HT-29 (cell line): Measurements from ENCODE around the gene PIPOX. TPM values are rescaled to one million over a fixed set of nuclear protein-coding genes. Genes with fewer than 3 reads are reported as not detected.
"Not testable (repeated sequence)": the region's sequence is repeated elsewhere in the genome, so short reads cannot be mapped to it uniquely, and the experiment has no call there.

Experiments used
- DNase-seq: peaks from one replicate; pipeline ENCODE4 v3.0.0-alpha.2; 2015; ENCODE audit warnings: low spot score
- total RNA-seq: library from RNA; depleted of rRNA; stranded (reverse); fragments of >200 nt; shearing (Covaris generic); gene quantifications from 2 replicates; pipeline ENCODE4 v1.2.3, GENCODE V29; 2014

Gene PIPOX
- total RNA-seq, 1 experiment from 2014 or later: 2.2 TPM

GRCh38 chr17:29076087-29076486, 33.1 kb downstream of the PIPOX start:
- no peak for DNase-seq

DNA sequence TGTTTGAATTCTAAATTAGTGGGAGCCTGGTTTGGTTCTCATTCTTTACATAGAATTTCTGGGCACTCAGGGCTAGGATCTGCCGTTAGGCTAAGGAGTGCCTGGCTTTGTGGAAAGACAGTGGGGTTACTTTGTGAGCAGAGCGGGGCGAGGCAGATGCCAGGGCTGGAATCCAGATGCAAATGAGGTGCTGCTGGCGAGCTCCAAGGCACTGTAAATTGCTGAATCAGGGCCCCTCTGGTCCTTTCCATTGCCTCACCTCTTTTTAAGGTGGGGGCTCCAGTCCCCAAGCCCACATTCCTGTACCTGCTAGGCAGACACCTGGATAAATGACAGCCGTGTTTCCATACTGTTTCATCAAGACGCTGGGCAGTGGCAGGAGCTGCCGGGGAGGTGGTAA, 33.8 kb downstream of the PIPOX start:
- no peak for DNase-seq

- DNase-seq: no peak
Measured at GRCh38 chr17:29077320-29077719, 34.4 kb downstream of the PIPOX start.

DNA sequence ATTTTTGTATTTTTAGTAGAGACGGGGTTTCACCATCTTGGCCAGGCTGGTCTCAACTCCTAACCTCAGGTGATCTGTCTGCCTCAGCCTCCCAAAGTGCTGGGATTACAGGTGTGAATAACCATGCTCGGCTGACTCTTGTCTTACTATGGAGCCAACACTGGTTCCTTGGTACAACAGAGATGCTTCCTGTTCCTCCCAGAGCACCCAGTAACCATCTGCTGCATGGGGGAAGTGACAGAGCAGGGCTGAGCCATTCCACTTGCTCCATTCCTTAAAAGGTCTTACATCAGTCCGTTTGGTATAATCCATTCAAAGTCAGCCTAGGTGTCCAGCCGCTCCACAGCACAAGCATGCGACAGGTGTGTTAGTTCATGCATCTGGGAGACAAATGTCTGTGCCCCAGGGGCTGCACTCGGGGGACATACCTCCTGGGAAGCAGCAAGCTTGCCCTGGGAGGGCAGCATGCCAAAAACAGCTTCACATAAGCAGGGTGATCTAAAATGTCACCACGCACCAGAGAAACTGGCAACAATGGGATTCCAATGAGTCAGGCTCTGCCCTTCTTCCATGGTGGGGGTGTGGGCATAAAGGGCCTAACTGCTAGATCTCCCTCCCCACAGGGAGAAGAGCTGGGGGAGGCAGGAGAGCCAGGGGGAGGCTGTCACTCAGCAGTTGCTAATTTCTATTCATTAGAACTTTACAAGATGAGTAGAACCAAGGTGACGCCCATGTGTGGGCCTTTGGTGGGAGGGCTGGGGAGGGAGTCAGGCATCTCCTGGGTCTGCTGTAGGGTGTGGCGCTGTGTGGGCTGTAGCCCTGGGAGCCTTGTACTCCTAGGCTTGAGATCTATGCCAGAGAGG, 35.5 kb downstream of the PIPOX start:
- no peak for DNase-seq

- DNase-seq: no peak
Measured at GRCh38 chr17:29079433-29079832, 36.5 kb downstream of the PIPOX start.

- DNase-seq: no peak
Measured at GRCh38 chr17:29079887-29080286, 36.9 kb downstream of the PIPOX start.

- DNase-seq: no peak
Measured at GRCh38 chr17:29080323-29080722, 37.4 kb downstream of the PIPOX start.

DNA sequence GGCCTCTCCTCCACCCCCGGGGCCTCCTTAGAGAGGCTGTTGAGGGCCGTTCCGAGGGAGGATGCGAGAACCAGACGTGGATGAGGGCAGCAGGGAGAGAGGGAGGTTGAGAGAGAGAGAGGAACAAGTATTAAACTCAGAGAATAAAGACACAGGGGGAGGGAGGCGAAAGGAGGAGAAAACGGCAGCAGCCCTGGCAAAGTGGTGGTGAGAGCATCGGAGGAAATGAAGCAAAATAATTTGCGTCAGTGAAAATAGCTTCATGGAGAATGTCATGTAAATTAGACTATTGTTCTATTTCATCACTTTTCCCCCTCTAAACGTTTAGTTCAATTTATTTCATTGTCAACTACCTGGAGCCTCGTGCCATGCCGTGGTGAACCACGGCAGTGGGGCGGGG, 38.0 kb downstream of the PIPOX start:
- DNase-seq: no peak

DNA sequence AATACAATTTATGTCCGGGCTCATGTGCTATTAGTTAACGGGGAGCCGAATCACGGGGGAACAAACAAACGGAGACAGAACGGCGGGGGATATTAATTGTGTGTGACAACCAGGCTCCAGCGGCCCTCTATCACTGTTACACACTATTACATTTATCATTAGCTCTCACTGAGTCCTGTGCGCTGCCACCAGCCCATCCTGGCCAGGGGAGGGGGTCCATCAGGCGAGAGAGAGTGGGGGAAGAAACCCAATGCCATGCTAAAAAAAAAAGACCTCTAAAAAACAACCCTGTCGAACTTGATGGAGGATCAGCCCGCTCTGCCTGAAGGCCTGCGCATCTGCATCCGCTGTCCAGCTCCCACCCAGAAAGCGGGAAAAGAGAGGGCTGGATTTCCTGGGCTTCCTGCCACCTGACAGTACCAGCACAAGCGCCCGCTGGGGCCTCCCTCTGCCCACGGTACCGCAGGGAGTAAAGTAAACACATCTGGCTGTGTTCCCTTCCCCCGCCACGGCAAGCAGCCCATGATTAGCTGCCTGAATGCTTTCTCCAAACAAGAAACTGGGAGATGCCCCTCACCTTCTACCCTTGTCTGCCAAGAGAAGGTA, 41.7 kb downstream of the PIPOX start:
- DNase-seq: no peak

GRCh38 chr17:29085223-29085622, 42.3 kb downstream of the PIPOX start:
- no peak for DNase-seq

DNA sequence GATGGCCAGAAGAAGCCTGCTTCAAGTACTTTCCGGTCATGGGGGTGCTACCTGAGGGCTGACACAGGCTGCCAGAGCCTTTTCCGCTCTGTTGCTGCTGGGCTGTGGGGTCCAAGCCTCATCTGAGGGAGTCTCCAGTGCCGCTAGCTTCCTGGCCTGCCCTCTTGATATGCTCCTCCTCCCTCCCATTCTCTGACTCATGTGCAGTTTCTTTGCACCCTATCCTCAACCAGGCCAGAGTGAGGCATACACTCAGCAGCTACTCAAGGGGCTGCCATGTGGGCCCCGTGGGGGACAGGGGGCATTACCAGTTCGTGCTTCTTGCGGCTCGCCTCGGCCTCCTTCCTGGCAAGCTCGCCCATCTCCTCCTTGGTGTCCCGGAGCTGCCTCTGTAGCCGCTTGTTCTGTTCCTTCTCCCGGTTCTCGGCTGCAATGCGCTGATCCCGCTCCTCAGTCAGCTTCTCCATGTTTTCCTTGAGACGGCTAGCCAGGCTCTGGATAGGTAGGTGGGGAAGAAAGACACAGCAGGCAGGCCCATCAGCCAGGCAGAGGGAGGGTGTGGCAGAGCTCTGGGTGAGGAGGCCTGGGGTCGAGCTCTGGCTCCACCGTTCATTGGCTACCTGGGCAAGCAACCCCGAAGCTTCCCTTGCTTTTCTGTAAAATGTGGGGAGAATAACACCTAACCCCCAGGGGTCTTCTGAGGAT, 43.8 kb downstream of the PIPOX start:
- no peak for DNase-seq

- DNase-seq: not testable (repeated sequence)
Measured at GRCh38 chr17:29088782-29089181, 45.8 kb downstream of the PIPOX start.

DNA sequence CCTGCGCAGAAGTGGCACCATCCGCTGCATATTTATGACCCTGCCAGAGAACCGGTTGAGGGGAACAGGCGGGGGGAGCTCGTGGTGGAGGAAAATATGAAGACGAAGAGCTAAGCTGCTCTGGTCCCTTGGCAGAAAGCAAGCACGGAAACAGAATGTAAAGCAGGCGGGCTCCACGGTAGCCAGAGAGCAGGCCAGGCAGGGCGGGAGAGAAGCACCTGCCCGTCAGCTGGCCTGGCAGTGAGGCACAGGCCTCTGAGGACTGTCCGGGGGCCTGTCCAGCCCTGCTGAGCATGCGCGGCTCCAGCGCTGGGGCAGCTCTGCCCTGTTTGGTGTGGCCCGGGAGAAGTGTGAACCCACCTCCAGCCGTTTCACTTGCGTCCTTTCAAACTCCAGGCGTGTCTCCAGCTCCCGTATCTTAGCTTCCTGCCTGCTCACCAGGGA, 46.7 kb downstream of the PIPOX start:
- DNase-seq: no peak

DNA sequence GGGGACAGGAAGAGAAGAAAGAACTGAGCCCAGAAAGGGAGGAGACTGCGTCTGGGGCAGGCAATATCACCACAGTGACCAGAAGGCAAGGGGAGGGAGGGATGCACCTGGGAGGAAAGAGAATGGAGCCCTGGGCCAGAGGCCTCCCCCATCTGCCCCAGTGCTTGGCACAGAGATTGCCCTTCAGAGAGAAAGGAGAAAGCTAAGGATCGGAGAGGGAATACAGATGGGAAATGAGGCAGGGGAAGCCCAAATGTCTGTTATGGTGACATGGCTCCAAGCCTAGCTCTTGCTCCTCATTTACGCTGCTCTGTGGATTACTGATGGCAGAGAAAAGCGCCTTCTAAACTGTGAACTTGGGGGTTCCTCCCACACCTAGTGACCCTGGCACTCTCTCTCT, 47.2 kb downstream of the PIPOX start:
- no peak for DNase-seq

DNA sequence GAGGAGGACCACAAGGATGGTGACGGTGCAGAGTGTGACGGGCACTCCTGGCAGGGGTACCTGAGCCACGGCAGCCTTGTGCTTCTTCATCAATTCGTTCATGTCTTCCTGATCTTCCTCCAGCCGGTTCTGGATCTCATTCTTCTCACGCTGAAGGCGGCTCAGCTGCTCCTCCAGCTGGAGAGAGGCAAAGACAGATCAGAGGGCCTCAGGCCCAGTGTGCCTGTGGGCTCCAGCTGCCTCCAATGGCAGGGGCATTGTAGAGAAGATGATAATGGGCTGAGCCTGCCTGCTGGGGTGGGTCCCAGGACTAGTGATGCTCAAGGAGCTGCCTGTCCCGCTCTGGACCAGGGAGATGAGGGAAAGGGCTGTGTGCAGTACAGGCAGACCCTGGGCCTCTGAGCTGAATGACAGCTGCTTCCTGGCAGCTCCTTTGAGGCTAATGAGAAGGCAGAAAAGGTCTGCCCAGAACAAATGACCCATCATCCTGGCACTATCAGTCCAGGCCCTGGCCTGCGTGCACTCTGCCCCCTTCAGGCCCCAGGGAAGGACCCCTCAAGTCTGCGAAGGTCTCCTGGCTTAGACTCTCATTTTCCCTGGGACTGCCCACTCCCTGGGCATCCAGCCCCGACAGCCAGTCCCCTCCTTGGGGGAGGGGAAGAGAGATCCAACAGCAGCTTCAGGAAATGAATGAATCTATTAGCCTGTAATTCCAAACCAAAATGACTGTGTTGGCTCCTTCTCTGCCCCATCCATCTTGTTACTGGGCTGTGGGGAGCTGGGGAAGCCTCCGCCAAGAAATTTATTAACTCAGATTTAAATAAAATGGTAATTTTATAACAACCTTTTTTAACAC, 48.0 kb downstream of the PIPOX start:
- DNase-seq: no peak

DNA sequence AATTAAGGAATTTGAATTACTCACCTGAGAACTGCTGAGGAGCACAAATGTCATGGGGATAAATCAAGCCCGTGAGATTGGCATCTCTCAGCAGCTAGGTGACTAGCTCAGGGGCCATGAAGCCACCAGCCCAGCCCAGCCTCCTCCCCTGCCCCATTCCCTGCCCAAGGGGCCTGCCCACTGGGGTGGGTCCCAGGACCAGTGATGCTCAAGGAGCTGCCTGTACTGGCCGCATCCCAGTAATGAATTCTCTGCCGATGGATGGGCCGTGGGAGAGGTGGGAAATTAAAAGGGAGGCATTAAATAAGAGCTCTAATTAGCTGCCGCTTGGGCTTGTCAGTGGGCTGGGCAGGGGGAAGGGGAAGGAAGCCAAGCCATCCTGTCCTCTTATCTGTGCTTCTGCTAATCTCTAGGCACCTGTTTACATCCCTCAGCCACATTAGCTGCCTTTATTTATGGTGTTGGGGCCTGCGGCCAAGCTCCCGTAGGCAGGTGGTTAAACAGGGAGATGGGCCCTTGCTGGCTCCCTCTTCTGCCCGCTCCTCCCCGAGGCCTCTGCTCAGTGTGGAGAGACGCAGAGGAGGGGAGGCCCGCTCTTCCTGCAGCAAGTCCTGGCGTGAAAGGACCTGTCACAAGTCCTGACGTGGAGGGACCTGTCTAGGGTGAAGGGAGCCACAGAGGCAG, 48.8 kb downstream of the PIPOX start:
- no peak for DNase-seq

GRCh38 chr17:29093090-29093871, 50.3 kb downstream of the PIPOX start:
- DNase-seq: no peak

GRCh38 chr17:29094101-29094708, 51.3 kb downstream of the PIPOX start:
- no peak for DNase-seq

DNA sequence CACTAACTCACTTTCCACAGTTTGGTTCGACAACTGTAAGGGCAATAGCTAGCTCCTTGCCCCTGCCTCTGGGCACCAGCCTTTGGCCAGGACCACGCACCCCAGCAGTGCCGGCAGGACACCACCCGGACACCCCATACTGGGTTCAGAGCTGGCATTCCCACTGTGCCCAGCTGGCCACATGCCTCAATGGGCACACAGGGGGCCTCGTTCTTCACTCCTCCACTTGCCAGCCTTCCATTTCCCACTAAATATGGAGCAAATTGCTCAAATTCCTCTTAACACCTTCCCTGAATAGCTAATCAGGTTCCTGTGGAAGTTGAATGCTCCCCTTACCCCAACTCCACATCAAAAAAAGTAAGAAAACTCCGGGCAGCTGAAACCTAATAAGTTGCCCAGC, 52.5 kb downstream of the PIPOX start:
- no peak for DNase-seq

GRCh38 chr17:29096094-29096493, 53.2 kb downstream of the PIPOX start:
- DNase-seq: no peak
